HCT116 (cell line): Measurements from ENCODE around the gene KCTD4. TPM values are rescaled to one million over a fixed set of nuclear protein-coding genes. Genes with fewer than 3 reads are reported as not detected.

Experiments
- ATAC-seq: fragments of 200-7000 bp; cut with Tn5 transposase; 2 replicates; pipeline ENCODE4 v1.9.1; 2020; ENCODE audit warnings: mild to moderate bottlenecking, moderate library complexity
- BruUV-seq: library from RNA; stranded (reverse); fragments of 400-500 nt; replicated peaks from 2 replicates; lab custom pipeline; 2021; lab: Mats Ljungman, UMichigan
- CTCF ChIA-PET: fragments of 300-600 bp; sonication (Branson Sonifier 250); formaldehyde crosslinking; loops from one replicate; lab custom pipeline; 2021; ENCODE audit warnings: antibody characterized with exemption; lab: Charles Lee
- POLR2A ChIA-PET: fragments of 300-600, 350-600 bp; sonication (Branson Sonifier 250); formaldehyde crosslinking; loops from one replicate; lab custom pipeline; 2021; ENCODE audit warnings: antibody characterized with exemption; lab: Charles Lee
- RAD21 ChIA-PET, 2 experiments: fragments of 300-600 bp; sonication (Branson Sonifier 250); formaldehyde crosslinking; loops; one replicate each; lab custom pipeline; 2023; ENCODE audit warnings: low total read pairs in 2 of 2; ENCODE audit not compliant: uncharacterized antibody in 2 of 2, unreplicated experiment in 2 of 2, low non-redundant PET in 1 of 2; lab: Charles Lee
- DNase-seq: peaks from one replicate; pipeline ENCODE4 v3.0.0-alpha.2; 2010; ENCODE audit warnings: low read depth, low spot score
- H2AFZ ChIP-seq: fragments of 200-600 bp; shearing (Covaris generic), sonication (generic); 2 replicates; pipeline ENCODE4 v1.6.1; 2017; ENCODE audit warnings: low read depth, mixed run types, mixed read lengths, antibody characterized with exemption, low read length; ENCODE audit not compliant: poor library complexity, severe bottlenecking
- H3K27ac ChIP-seq: 2 replicates; pipeline ENCODE4 v1.5.1; 2012; ENCODE audit warnings: low read depth, low read length
- H3K27me3 ChIP-seq: fragments of 200-600 bp; sonication (generic); 2 replicates; pipeline ENCODE4 v1.6.1; 2016; ENCODE audit warnings: mixed run types, low read length, mixed read lengths; ENCODE audit not compliant: insufficient read depth
- H3K36me3 ChIP-seq, 2 experiments: fragments of 200-500 bp in 1 of 2; fragments of 200-600 bp in 1 of 2; sonication (Bioruptor generic) in 1 of 2; sonication (generic) in 1 of 2; 2 replicates each; pipeline versions ENCODE4 v1.5.1 to v1.6.1; 2014 to 2016; ENCODE audit warnings: low read length in 2 of 2, inconsistent platforms in 1 of 2, mixed read lengths in 1 of 2, mixed run types in 1 of 2; ENCODE audit not compliant: insufficient read depth in 2 of 2, control insufficient read depth in 1 of 2
- H3K4me1 ChIP-seq, 2 experiments: fragments of 200-600 bp in 1 of 2; sonication (generic) in 1 of 2; 2 replicates each; pipeline versions ENCODE4 v1.5.1 to v1.6.1; 2012 to 2017; ENCODE audit warnings: low read length in 2 of 2, inconsistent platforms in 1 of 2, mild to moderate bottlenecking in 1 of 2, mixed read lengths in 1 of 2, mixed run types in 1 of 2, moderate library complexity in 1 of 2; ENCODE audit not compliant: insufficient read depth in 2 of 2, control insufficient read depth in 1 of 2
- H3K4me2 ChIP-seq: fragments of 200-600 bp; sonication (generic); 2 replicates; pipeline ENCODE4 v1.6.1; 2017; ENCODE audit warnings: mixed run types, low read length, mixed read lengths
- H3K4me3 ChIP-seq, 2 experiments: fragments of 200-600 bp in 1 of 2; sonication (generic) in 1 of 2; replicated peaks in 1 of 2; 2 replicates each; pipeline ENCODE4 v1.5.1; 2011 to 2016; ENCODE audit warnings: low read length in 2 of 2, control low read depth in 1 of 2, low read depth in 1 of 2, mild to moderate bottlenecking in 1 of 2, mixed read lengths in 1 of 2, mixed run types in 1 of 2
- H3K79me2 ChIP-seq: fragments of 200-600 bp; sonication (generic); 2 replicates; pipeline ENCODE4 v1.6.1; 2017; ENCODE audit warnings: mild to moderate bottlenecking, mixed run types, low read length, moderate library complexity, mixed read lengths; ENCODE audit not compliant: insufficient read depth
- H3K9ac ChIP-seq: fragments of 200-600 bp; sonication (generic); 2 replicates; pipeline ENCODE4 v1.6.1; 2016; ENCODE audit warnings: low read length, mixed read lengths
- H3K9me2 ChIP-seq: fragments of 200-600 bp; sonication (generic), shearing (Covaris generic); 2 replicates; pipeline ENCODE4 v1.6.1; 2017; ENCODE audit warnings: mixed run types, mild to moderate bottlenecking, moderate library complexity; ENCODE audit not compliant: insufficient read depth
- H3K9me3 ChIP-seq, 2 experiments: fragments of 200-500 bp in 1 of 2; fragments of 200-600 bp in 1 of 2; sonication (Bioruptor generic) in 1 of 2; sonication (generic) in 1 of 2; 2 replicates each; pipeline ENCODE4 v1.6.1; 2014 to 2017; ENCODE audit warnings: low read length in 2 of 2, mixed read lengths in 2 of 2, inconsistent platforms in 1 of 2, low read depth in 1 of 2, mild to moderate bottlenecking in 1 of 2, mixed run types in 1 of 2, moderate library complexity in 1 of 2; ENCODE audit not compliant: control insufficient read depth in 1 of 2, insufficient read depth in 1 of 2
- H4K20me1 ChIP-seq: fragments of 200-600 bp; sonication (generic), shearing (Covaris generic); 2 replicates; pipeline ENCODE4 v1.6.1; 2017; ENCODE audit warnings: mixed run types, mild to moderate bottlenecking, moderate library complexity; ENCODE audit not compliant: insufficient read depth
- CBX3 ChIP-seq: IDR thresholded peaks from 2 replicates; pipeline ENCODE4 v1.6.1; 2012; ENCODE audit warnings: low read depth
- EGR1 ChIP-seq: IDR thresholded peaks from 2 replicates; pipeline ENCODE4 v1.6.1; 2012; ENCODE audit warnings: low read depth
- EZH2phosphoT487 ChIP-seq: fragments of 200-600 bp; IDR thresholded peaks from 2 replicates; pipeline ENCODE4 v1.6.1; 2018; ENCODE audit warnings: antibody characterized with exemption, borderline replicate concordance
- FOSL1 ChIP-seq: IDR thresholded peaks from 2 replicates; pipeline ENCODE4 v1.6.1; 2012; ENCODE audit warnings: low read depth
- JUND ChIP-seq: IDR thresholded peaks from 2 replicates; pipeline ENCODE4 v1.6.1; 2012
- POLR2A ChIP-seq: IDR thresholded peaks from 2 replicates; pipeline ENCODE4 v1.7.0; 2011; ENCODE audit warnings: borderline replicate concordance; ENCODE audit not compliant: insufficient read depth, insufficient read length; ENCODE audit errors: extremely low read depth
- POLR2AphosphoS5 ChIP-seq: IDR thresholded peaks from 2 replicates; pipeline ENCODE4 v1.6.1; 2011; ENCODE audit warnings: mild to moderate bottlenecking, low read depth, low read length, moderate library complexity
- RAD21 ChIP-seq: IDR thresholded peaks from 2 replicates; pipeline ENCODE4 v1.6.1; 2012; ENCODE audit warnings: low read depth, mild to moderate bottlenecking
- REST ChIP-seq: IDR thresholded peaks from 2 replicates; pipeline ENCODE4 v1.6.1; 2012; ENCODE audit warnings: low read depth
- SIN3A ChIP-seq: IDR thresholded peaks from 2 replicates; pipeline ENCODE4 v1.6.1; 2012; ENCODE audit warnings: low read depth
- SRF ChIP-seq: IDR thresholded peaks from 2 replicates; pipeline ENCODE4 v1.6.1; 2012; ENCODE audit warnings: low read depth
- TCF7L2 ChIP-seq: IDR thresholded peaks from 2 replicates; pipeline ENCODE4 v1.7.0; 2011; ENCODE audit warnings: borderline replicate concordance, inconsistent platforms; ENCODE audit not compliant: insufficient read depth, insufficient read length; ENCODE audit errors: extremely low read depth
- YY1 ChIP-seq: IDR thresholded peaks from 2 replicates; pipeline ENCODE4 v1.6.1; 2011; ENCODE audit warnings: low read length, low read depth, moderate library complexity, mild to moderate bottlenecking; ENCODE audit not compliant: insufficient replicate concordance; ENCODE audit errors: extremely low read depth
- ZFX ChIP-seq: fragments of 450-650 bp; IDR thresholded peaks from 2 replicates; pipeline ENCODE4 v1.6.1; 2017
- ZNF274 ChIP-seq: fragments of 200-500 bp; sonication (Bioruptor generic); IDR thresholded peaks from 2 replicates; pipeline ENCODE4 v1.6.1; 2014; ENCODE audit warnings: mild to moderate bottlenecking, low read depth, low read length, inconsistent platforms
- intact Hi-C: fragments of 100-400 bp; cut with micrococcal nuclease; formaldehyde crosslinking; loops from 2 replicates; pipeline ENCODE4 v1.10.0; 2022
- total RNA-seq: library from RNA; stranded (reverse); gene quantifications from one replicate; pipeline ENCODE4 v1.2.1, GENCODE V29; 2021; ENCODE audit not compliant: unreplicated experiment
- TF ChIP-seq, protein P1 (sequence below): IDR thresholded peaks from 2 replicates; pipeline ENCODE4 v1.6.1; 2012
- TF ChIP-seq, protein P2 (sequence below): IDR thresholded peaks from 2 replicates; pipeline ENCODE4 v1.6.1; 2012
- TF ChIP-seq, protein P3 (sequence below): IDR thresholded peaks from 2 replicates; pipeline ENCODE4 v1.6.1; 2011; ENCODE audit warnings: mild to moderate bottlenecking, low read length, moderate library complexity; ENCODE audit not compliant: insufficient replicate concordance; ENCODE audit errors: extremely low read depth

The KCTD4 gene
- total RNA-seq, 1 experiment from 2014 or later = not detected

DNA sequence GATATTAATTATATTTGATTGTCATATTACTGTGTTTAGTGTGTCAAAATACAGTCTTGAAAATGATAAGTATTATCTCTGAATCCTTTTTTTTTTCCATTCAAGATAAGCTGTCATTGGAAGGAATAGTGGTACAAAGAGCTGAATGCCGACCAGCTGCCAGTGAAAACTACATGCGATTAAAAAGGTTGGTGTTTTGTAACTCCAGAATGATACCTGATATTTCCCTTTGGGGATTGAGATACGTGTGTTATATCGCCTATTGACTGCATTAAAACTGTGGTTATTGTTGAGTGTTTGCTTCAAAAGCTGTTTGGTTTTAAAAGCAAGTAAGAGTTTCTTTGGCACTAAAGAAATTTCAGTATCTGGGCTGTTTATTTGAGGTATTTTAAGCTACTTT is 6.5 kb upstream of the KCTD4 start:
- ATAC-seq = no peak

More for the DNA sequence above, 6.5 kb upstream of the KCTD4 start:
- Histone ChIP-seq H3K27ac (peak overlapping the region; percentile 77; the same call in 1 of the 2 replicates), H3K79me2 (peaks cover 51% of the 10 kb centered on the region), H3K36me3 (peaks cover 0 to 13% of the 10 kb centered on the region in 2 experiments; a peak in 2 of 4 replicates), H3K9ac (peak overlapping the region; percentile 49), H3K4me1 (peaks cover 24 to 56% of the 10 kb centered on the region in 2 experiments), H3K9me2 (no peaks in the 10 kb centered on the region), H3K9me3 (no peaks in the 10 kb centered on the region), H3K27me3 (no peaks in the 10 kb centered on the region), H4K20me1 (no peaks in the 10 kb centered on the region), H3K4me3 (no peak overlapping the region), H2AFZ (no peak overlapping the region), H3K4me2 (peak overlapping the region; percentile 60)
- no TSS peak for BruUV-seq
- CTCF ChIA-PET = no interaction called here
- no peak for DNase-seq
- POLR2A ChIA-PET = no interaction called here
- TF ChIP-seq JUND (no peak), POLR2A (no peak), TCF7L2 (no peak), YY1 (no peak), ZFX (no peak), EZH2phosphoT487 (no peak), RAD21 (no peak), SRF (no peak), EGR1 (no peak), POLR2AphosphoS5 (no peak), FOSL1 (no peak), ZNF274 (no peak), CBX3 (no peak), SIN3A (no peak), REST (no peak)
- TF ChIP-seq, protein P1, sequence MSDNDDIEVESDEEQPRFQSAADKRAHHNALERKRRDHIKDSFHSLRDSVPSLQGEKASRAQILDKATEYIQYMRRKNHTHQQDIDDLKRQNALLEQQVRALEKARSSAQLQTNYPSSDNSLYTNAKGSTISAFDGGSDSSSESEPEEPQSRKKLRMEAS = no peak
- TF ChIP-seq, protein P2, sequence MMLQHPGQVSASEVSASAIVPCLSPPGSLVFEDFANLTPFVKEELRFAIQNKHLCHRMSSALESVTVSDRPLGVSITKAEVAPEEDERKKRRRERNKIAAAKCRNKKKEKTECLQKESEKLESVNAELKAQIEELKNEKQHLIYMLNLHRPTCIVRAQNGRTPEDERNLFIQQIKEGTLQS = no peak
- TF ChIP-seq, protein P3, sequence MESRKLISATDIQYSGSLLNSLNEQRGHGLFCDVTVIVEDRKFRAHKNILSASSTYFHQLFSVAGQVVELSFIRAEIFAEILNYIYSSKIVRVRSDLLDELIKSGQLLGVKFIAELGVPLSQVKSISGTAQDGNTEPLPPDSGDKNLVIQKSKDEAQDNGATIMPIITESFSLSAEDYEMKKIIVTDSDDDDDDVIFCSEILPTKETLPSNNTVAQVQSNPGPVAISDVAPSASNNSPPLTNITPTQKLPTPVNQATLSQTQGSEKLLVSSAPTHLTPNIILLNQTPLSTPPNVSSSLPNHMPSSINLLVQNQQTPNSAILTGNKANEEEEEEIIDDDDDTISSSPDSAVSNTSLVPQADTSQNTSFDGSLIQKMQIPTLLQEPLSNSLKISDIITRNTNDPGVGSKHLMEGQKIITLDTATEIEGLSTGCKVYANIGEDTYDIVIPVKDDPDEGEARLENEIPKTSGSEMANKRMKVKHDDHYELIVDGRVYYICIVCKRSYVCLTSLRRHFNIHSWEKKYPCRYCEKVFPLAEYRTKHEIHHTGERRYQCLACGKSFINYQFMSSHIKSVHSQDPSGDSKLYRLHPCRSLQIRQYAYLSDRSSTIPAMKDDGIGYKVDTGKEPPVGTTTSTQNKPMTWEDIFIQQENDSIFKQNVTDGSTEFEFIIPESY = no peak
- intact Hi-C loops = no loop called here
- RAD21 ChIA-PET = interaction anchor here in 1 of 2 experiments (0.7 kb wide), 1 partner anchor 30 kb away, joined by 3 read pairs; no protein-coding TSS in a partner anchor
